BLaER1 (cell line): ENCODE data around the gene NSF.

ENCODE experiments used
- H3K27ac ChIP-seq: shearing (Covaris generic); formaldehyde crosslinking; 2 replicates; pipeline ENCODE4 v1.8.1; 2022
- H3K27me3 ChIP-seq: shearing (Covaris generic); formaldehyde crosslinking; 2 replicates; pipeline ENCODE4 v1.8.1; 2022
- H3K36me3 ChIP-seq: shearing (Covaris generic); formaldehyde crosslinking; 2 replicates; pipeline ENCODE4 v1.8.1; 2022
- H3K4me1 ChIP-seq: shearing (Covaris generic); formaldehyde crosslinking; 2 replicates; pipeline ENCODE4 v1.8.1; 2022
- H3K4me2 ChIP-seq: shearing (Covaris generic); formaldehyde crosslinking; 2 replicates; pipeline ENCODE4 v1.8.1; 2022
- H3K4me3 ChIP-seq: shearing (Covaris generic); formaldehyde crosslinking; 2 replicates; pipeline ENCODE4 v1.8.1; 2022
- H3K9ac ChIP-seq: shearing (Covaris generic); formaldehyde crosslinking; 2 replicates; pipeline ENCODE4 v1.8.1; 2022
- H3K9me3 ChIP-seq: shearing (Covaris generic); formaldehyde crosslinking; 2 replicates; pipeline ENCODE4 v1.8.1; 2022
- H4K20me1 ChIP-seq: shearing (Covaris generic); formaldehyde crosslinking; 2 replicates; pipeline ENCODE4 v1.8.1; 2022
- Cebpa-rat ChIP-seq: shearing (Covaris generic); IDR thresholded peaks from 2 replicates; pipeline ENCODE4 v1.8.1; 2022

The NSF gene

DNA sequence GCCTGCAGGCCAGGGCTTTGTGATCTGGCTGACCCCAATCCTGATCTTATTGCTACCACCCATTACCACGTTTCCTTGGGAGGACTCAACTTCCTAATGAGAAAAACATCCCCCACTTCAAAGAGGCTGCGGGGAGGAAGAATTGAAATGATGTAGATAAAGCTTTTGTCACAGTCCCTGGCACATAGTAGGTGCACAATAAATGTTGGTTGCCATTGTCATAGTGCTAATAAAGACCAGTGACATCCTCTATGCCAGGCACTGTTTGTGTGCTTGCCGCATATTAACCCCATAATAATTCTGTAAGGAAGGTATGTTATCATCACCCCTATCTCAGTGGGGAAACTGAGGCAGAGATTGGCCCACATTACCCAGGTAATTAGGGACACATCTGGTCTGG is 205.6 kb downstream of the NSF start:
- Histone ChIP-seq H3K4me2 (no peak overlapping the region), H3K27ac (no peak overlapping the region), H3K4me3 (no peak overlapping the region), H3K27me3 (no peaks in the 10 kb centered on the region), H4K20me1 (no peaks in the 10 kb centered on the region), H3K9ac (no peak overlapping the region), H3K36me3 (no peaks in the 10 kb centered on the region), H3K4me1 (peaks cover 22% of the 10 kb centered on the region), H3K9me3 (no peaks in the 10 kb centered on the region)
- no peak for TF ChIP-seq Cebpa-rat

DNA sequence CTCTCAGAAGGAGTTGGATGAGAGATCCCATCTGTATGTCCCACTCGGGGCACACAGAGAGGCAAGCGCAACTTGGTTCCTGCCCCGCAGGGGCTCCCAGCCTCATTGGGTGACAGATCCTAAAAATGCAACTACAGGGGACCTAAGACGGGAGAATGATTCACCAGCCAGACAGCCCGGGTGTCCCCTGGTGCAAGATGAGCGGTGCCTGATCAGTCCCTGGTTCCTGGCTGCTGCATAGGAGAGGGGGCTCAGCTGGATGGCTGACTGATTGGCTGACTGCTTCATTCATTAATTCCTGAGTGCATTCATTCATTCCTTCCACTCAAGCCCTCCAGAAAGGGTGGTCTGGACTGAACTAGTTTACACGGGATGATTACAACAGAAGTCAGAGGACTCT is 206.1 kb downstream of the NSF start:
- no peaks in the 10 kb centered on the region for H3K9me3 ChIP-seq
- no peak overlapping the region for H3K9ac ChIP-seq
- H3K27ac ChIP-seq, result no peak overlapping the region
- no peak overlapping the region for H3K4me2 ChIP-seq
- H3K4me1 ChIP-seq, result peaks cover 22% of the 10 kb centered on the region
- H3K36me3 ChIP-seq, result no peaks in the 10 kb centered on the region
- no peak for TF ChIP-seq Cebpa-rat
- no peaks in the 10 kb centered on the region for H4K20me1 ChIP-seq
- no peaks in the 10 kb centered on the region for H3K27me3 ChIP-seq
- no peak overlapping the region for H3K4me3 ChIP-seq

DNA sequence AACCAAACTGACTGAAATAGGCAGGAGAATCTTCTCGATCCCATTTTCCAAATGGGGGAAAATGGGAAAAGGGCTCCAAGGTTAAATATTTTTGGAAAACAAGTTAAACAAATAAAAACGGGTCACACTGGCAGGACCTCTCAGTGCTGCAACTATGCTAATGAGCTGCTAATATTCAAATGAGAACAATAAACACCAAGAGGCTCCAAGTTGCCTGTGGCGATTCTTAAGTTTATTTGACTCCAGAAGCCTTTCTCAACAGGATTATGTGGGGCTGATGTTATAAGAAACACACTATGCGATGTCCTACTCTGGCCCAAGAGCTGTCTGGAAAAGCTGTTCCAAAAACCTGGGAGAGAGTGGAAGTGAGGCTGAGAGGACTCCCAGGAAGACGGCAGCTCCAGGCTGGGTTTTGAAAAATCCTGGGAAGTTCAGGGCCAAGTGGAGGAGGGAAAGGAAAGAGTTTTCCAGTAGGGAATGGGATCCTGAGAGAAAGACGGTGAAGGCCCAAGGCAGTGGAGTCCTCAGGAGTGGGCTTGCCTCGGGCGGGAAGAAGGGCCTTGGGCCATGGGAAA is 206.6 kb downstream of the NSF start:
- no peaks in the 10 kb centered on the region for H4K20me1 ChIP-seq
- no peak overlapping the region for H3K4me2 ChIP-seq
- no peak for TF ChIP-seq Cebpa-rat
- no peak overlapping the region for H3K4me3 ChIP-seq
- no peaks in the 10 kb centered on the region for H3K36me3 ChIP-seq
- peaks cover 22% of the 10 kb centered on the region for H3K4me1 ChIP-seq
- H3K27me3 ChIP-seq, result no peaks in the 10 kb centered on the region
- no peaks in the 10 kb centered on the region for H3K9me3 ChIP-seq
- no peak overlapping the region for H3K9ac ChIP-seq
- H3K27ac ChIP-seq, result no peak overlapping the region

DNA sequence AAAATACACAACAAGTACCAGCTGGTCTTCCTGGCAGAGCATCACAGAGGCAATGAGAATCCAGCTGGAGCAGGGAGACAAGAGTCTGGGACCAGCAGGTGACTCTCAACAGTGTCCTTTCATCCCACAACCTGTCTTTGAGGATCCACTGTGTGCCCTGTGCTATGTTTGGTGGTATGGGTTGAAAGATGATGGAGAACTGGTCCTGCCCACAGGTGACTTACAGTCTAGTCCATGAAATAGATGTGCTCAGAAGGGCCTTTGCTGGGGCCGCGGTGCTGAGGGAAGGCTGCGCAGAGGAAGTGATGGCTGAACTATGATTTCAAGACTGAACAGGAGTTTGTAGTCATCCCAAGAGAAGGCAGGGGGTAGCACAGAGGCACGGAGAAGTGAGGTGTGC is 210.1 kb downstream of the NSF start:
- Histone ChIP-seq H3K4me3 (no peak overlapping the region), H3K36me3 (no peaks in the 10 kb centered on the region), H3K9ac (no peak overlapping the region), H4K20me1 (no peaks in the 10 kb centered on the region), H3K4me2 (no peak overlapping the region), H3K27me3 (no peaks in the 10 kb centered on the region), H3K9me3 (no peaks in the 10 kb centered on the region), H3K27ac (no peak overlapping the region), H3K4me1 (no peaks in the 10 kb centered on the region)
- TF ChIP-seq Cebpa-rat, result no peak

DNA sequence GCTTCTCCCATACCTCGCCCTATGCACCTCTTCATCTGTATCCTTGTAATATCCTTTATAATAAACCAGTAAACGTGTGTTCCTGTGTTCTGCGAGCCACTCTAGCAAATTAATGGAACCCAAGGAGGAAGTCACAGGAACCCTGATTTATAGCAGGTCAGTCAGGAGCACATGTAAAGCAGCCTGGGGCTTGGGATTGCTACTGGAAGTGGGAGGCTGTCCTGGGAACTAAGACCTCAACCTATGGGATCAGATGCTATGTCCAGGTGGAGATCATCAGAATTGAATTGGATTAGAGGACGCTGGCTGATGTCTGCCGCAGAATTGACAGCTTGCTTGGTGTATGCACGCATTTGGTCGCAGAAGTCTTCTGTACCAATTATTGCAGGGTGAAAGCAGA is 212.3 kb downstream of the NSF start:
- TF ChIP-seq Cebpa-rat, result no peak
- Histone ChIP-seq H3K9ac (no peak overlapping the region), H3K27me3 (no peaks in the 10 kb centered on the region), H3K4me2 (no peak overlapping the region), H3K27ac (no peak overlapping the region), H3K9me3 (no peaks in the 10 kb centered on the region), H3K4me1 (no peaks in the 10 kb centered on the region), H4K20me1 (no peaks in the 10 kb centered on the region), H3K36me3 (no peaks in the 10 kb centered on the region), H3K4me3 (no peak overlapping the region)

DNA sequence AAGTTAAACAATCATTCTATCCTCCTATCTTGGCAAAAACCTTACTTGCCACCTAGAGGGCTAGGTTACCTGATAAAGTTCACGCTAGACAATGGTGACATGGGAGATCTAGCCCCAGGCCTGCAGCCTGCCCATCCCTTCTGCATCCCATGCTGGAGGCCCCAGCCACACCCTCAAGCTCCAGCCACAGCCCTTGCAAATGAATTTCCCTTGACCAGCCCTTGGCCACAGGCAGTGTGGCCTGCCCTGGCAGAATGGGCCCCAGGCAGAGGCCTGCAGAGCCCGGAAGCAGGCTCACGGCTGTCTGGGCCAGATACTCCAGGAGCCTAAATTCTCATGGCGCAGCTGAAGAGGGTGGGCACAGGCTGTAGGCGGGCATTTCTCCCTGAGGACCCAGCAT is 213.1 kb downstream of the NSF start:
- no peak for TF ChIP-seq Cebpa-rat
- Histone ChIP-seq H3K4me1 (no peaks in the 10 kb centered on the region), H3K4me2 (no peak overlapping the region), H3K9me3 (no peaks in the 10 kb centered on the region), H4K20me1 (no peaks in the 10 kb centered on the region), H3K36me3 (no peaks in the 10 kb centered on the region), H3K9ac (no peak overlapping the region), H3K27ac (no peak overlapping the region), H3K4me3 (no peak overlapping the region), H3K27me3 (no peaks in the 10 kb centered on the region)

DNA sequence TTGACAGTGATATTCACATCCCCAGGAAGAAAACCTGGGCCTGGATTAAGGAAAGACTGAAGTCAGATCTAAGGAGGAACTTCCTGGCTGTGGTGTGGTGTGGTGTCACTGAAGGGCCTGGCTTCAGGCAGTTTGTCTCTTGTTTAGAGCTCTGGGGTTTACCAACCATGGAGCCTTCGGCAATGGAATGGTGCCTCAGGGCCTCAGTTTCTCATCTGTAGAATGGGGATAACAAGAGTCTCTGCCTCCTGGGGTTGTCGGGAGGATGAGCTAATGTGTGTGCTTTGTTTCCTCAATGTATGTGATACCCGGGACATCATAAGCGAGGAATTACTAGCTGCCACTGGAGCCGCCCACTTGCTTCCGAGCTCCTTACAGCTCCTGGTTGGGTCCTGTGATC is 215.3 kb downstream of the NSF start:
- Histone ChIP-seq H3K4me1 (no peaks in the 10 kb centered on the region), H3K27ac (no peak overlapping the region), H3K9me3 (no peaks in the 10 kb centered on the region), H3K4me2 (no peak overlapping the region), H4K20me1 (no peaks in the 10 kb centered on the region), H3K27me3 (no peaks in the 10 kb centered on the region), H3K36me3 (no peaks in the 10 kb centered on the region), H3K9ac (no peak overlapping the region), H3K4me3 (no peak overlapping the region)
- TF ChIP-seq Cebpa-rat, result no peak
